GM18511 (cell line): ENCODE results near the gene TMEM272.
"Not testable (repeated sequence)": the region's sequence is repeated elsewhere in the genome, so short reads cannot be mapped to it uniquely, and the experiment has no call there.

Source experiments
- ATAC-seq: cut with Tn5 transposase; IDR thresholded peaks from one replicate; pipeline ENCODE4 v1.9.1; 2021; ENCODE audit warnings: mild to moderate bottlenecking, moderate library complexity; ENCODE audit not compliant: unreplicated experiment

Gene TMEM272

DNA sequence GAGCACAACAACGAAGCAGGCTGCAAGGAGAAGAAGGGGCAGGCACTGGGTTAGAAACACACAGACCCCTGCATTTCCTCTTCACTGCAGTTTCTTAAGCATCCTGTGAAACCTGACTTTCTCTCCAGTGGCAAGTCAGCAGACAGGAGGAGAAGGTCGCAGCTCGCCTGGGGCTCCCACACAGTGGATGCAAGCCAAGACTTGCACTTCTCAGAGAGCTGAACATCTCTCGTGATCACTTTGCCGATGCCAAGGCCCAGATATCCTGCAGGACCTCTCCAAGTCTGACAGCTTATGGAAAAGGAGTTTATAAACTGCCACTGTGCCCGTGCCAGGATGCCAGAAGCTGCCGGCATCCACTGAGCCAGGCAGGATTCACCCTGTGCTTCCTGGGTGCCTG lies 18.4 kb downstream of the TMEM272 start:
- ATAC-seq = no peak

- ATAC-seq = no peak
Measured at GRCh38 chr13:51825681-51826254, 19.2 kb downstream of the TMEM272 start.

GRCh38 chr13:51825165-51825592 lies 19.8 kb downstream of the TMEM272 start:
- ATAC-seq = peak; percentile 55

- not testable (repeated sequence) for ATAC-seq
Measured at GRCh38 chr13:51824712-51825111, 20.3 kb downstream of the TMEM272 start.

GRCh38 chr13:51823863-51824262 lies 21.1 kb downstream of the TMEM272 start:
- no peak for ATAC-seq

DNA sequence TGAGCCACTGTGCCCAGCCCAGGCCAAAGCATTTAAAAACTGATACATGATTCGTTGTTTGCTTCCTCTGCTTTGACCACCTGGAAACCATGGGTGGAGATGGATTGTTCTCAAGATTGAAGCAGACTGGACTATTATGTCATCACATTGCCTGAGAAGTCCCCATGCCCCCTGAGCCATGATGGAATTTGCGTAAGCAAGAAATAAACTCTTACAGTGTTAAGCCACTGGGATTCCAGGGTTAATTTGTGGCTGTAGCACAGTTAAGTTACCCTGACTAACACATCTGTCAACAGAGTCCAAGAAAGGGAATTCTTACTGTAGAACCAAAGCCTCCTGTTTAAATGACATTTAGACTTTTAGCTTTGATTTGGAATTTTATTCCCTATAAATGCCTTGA lies 21.6 kb downstream of the TMEM272 start:
- no peak for ATAC-seq

DNA sequence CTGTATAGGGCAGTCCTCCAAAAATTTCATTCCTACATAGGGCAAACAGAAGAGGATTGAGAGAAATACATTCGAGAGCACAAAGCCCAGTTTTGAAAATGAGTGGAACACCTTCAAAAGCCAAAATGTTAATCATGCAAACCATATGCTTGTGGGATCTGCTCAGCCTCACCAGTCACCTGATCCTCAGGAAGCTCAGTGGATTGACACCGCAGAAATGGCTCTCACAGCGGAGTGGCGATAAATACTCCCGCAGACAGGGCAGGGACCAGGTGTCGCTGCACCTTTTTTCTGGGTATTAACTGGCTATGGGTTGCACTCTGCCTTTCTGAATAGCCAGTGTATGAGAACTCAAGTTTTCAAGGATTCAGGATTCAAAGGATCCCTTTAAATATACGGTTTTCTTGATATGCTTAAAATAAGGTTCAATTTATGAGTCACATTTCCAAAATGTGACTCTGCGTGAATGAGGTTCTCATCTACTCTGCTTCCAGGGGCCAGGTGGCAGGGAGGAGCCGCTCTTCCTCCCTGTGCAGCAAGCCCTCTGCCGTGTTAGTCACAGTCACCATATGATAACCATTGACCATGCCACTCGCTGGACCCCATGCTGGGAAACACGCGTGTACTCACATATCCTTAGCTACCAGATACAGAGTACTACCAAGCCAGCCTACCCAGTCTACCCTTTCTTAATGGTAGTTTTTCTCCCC lies 22.7 kb downstream of the TMEM272 start:
- no peak for ATAC-seq

- ATAC-seq = no peak
Measured at GRCh38 chr13:51821606-51822005, 23.4 kb downstream of the TMEM272 start.

- ATAC-seq = no peak
Measured at GRCh38 chr13:51820016-51820597, 24.9 kb downstream of the TMEM272 start.

GRCh38 chr13:51819544-51819943 lies 25.4 kb downstream of the TMEM272 start:
- no peak for ATAC-seq

- ATAC-seq = no peak
Measured at GRCh38 chr13:51818781-51819511, 26.0 kb downstream of the TMEM272 start.

- ATAC-seq = no peak
Measured at GRCh38 chr13:51818276-51818675, 26.7 kb downstream of the TMEM272 start.

GRCh38 chr13:51817717-51818116 lies 27.3 kb downstream of the TMEM272 start:
- no peak for ATAC-seq

DNA sequence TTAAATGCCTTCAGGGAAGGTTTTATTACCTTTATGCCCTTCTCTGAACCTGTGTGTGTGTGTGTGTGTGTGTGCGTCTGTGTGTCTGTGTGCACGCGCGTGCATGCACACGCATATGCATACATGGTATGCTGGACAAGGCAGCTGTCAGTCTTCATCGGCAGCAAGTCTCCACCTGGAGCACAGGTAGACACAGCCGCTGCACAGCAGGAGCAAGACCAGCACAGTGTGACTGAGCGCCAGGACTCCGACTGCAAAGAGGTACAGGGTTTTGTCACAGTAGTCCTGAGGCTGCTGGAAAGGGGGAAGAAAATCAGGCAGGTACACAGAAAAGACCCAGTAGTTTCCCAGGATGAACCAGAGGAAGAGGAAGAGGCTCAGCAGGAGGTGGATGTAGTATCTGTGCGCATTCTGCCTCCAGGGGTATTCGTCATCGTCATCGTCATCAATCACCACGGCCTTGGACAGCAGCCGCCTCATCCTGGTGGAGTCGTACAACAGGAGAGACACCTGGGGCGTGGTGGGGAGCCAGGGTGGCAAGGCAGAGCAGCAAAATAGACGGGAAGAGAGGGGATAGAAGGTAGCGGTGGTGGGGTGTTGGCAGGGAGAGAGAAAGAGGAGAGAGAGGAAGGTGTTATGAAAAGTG lies 28.2 kb downstream of the TMEM272 start:
- no peak for ATAC-seq

- ATAC-seq = no peak
Measured at GRCh38 chr13:51815848-51816247, 29.1 kb downstream of the TMEM272 start.

GRCh38 chr13:51814825-51815650 lies 29.9 kb downstream of the TMEM272 start:
- peak; percentile 84 for ATAC-seq

DNA sequence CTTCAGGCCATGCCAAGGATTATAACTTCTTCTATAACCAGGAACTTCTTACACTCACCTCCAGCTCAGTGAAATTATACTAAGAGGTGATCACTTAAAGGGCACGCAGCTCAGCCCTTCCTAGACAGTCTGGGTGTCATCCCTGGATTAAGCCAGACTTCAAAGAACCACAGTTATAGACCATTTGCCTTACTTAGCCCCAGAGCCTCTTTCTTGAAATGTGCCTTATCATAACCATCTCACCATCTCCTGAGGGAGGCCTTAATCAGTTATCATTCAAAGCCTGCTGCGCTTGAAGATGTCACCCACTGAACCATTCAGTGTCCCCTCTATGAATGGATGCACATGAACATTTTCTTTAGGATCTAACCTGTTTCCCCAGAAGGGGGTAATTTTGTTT lies 30.9 kb downstream of the TMEM272 start:
- no peak for ATAC-seq

DNA sequence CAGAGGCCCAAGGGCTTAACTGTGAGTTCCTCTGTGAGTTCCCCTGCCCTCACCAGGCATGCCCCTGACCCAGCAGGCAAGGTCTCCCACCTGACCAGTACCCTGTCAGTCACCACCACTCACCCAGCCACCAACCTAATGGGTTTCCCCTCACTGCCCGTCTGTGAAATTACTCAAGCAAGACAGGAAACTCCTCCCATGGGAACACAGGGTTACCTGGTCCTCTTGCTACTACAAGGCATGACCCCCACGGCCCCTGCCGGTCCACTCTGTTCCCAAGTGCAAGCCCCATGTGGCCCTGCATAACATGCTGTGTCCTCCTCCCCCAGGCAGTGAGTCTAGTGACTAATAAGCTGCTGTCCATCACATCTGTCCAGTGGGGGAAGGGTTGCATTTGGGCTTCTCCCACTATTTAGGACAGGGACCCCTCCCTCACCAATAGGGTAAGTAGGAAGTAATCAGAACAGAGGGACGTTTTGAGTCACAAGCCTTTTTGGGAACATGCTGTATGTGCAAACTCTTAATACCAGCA lies 33.0 kb downstream of the TMEM272 start:
- ATAC-seq = no peak

- ATAC-seq = no peak
Measured at GRCh38 chr13:51811046-51811445, 33.9 kb downstream of the TMEM272 start.

GRCh38 chr13:51808811-51809210 lies 36.2 kb downstream of the TMEM272 start:
- no peak for ATAC-seq
